Measurements from ENCODE around the gene MYH8. TPM values are rescaled to one million over a fixed set of nuclear protein-coding genes. Genes with fewer than 3 reads are reported as not detected.

The MYH8 gene
- total and polyA plus RNA-seq, 4 donors, result 0.03 TPM; not detected in 3

DNA sequence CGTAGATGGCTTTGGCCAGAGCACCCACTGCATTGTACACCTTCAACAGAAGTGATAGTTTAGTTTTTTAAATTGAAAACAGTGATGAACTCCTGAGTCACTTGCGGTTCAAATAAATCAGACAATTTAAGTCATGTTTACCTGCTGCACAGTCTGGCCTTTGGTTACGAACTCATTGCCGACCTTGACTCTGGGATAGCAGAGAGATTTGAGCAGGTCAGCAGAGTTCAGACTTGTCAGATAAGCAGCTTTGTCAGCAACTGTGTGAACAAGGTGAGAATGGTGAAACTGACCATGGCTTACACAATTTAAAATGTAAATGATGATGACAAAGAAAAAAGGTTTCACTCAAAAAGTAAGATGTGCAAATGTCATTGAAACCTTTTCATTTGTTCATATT, 38.3 kb upstream of the MYH8 start:
- H3K27ac ChIP-seq (ENCODE audit: low read depth in 1 of 2, low read length in 1 of 2), result no peak overlapping the region
- H3K4me1 ChIP-seq (ENCODE audit: control insufficient read depth in 5 of 5, insufficient read depth in 5 of 5, low read length in 5 of 5), result no peaks in the 10 kb centered on the region
- TF ChIP-seq, protein P1, sequence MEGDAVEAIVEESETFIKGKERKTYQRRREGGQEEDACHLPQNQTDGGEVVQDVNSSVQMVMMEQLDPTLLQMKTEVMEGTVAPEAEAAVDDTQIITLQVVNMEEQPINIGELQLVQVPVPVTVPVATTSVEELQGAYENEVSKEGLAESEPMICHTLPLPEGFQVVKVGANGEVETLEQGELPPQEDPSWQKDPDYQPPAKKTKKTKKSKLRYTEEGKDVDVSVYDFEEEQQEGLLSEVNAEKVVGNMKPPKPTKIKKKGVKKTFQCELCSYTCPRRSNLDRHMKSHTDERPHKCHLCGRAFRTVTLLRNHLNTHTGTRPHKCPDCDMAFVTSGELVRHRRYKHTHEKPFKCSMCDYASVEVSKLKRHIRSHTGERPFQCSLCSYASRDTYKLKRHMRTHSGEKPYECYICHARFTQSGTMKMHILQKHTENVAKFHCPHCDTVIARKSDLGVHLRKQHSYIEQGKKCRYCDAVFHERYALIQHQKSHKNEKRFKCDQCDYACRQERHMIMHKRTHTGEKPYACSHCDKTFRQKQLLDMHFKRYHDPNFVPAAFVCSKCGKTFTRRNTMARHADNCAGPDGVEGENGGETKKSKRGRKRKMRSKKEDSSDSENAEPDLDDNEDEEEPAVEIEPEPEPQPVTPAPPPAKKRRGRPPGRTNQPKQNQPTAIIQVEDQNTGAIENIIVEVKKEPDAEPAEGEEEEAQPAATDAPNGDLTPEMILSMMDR (IDR thresholded peaks at IDR 0.05; ENCODE audit: control extremely low read depth, extremely low read depth), result no peak
- ATAC-seq (ENCODE audit: insufficient read depth, low FRiP score), result no peak
- 79% methylated on average over 4 of the region's 4 CpGs for WGBS, 2 donors
- peaks cover 0 to 6% (median 2%) of the 10 kb centered on the region in 3 donors for H3K27me3 ChIP-seq (ENCODE audit: control insufficient read depth in 3 of 3, insufficient read depth in 3 of 3, low read length in 2 of 3)
- H3K4me3 ChIP-seq, result no peak overlapping the region
- no peaks in the 10 kb centered on the region for H3K9me3 ChIP-seq (ENCODE audit: control insufficient read depth in 4 of 4, insufficient read depth in 3 of 4, low read length in 3 of 4)
- no peak overlapping the region for H3K9ac ChIP-seq (ENCODE audit: insufficient read depth in 1 of 2, low read length in 2 of 2)
- no peaks in the 10 kb centered on the region for H3K36me3 ChIP-seq (ENCODE audit: control insufficient read depth in 4 of 4, insufficient read depth in 4 of 4, low read length in 4 of 4)
- DNase-seq, result no peak

DNA sequence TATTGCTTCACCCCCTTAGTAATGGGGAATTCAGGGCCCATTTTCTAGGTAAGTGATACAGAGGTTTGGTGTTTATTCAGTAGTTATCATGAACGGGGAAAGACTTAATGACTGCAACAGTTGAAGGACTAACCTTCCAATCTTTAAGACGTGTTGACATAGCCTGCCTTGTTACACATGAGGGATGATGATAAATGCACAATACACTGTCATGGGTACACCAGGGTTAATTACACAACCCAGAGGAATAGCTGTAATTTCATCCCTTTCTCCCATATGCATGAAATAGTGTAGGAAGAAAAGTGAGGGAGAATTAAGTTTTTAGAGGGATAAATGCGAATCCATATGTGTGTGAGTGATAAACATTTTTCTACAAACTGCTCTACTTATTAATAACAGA, 37.0 kb upstream of the MYH8 start:
- Histone ChIP-seq H3K4me1 (ENCODE audit: control insufficient read depth in 5 of 5, insufficient read depth in 5 of 5, low read length in 5 of 5) (no peaks in the 10 kb centered on the region), H3K9me3 (ENCODE audit: control insufficient read depth in 4 of 4, insufficient read depth in 3 of 4, low read length in 3 of 4) (no peaks in the 10 kb centered on the region), H3K27ac (ENCODE audit: low read depth in 1 of 2, low read length in 1 of 2) (no peak overlapping the region), H3K27me3 (ENCODE audit: control insufficient read depth in 3 of 3, insufficient read depth in 3 of 3, low read length in 2 of 3) (peaks cover 0 to 6% (median 2%) of the 10 kb centered on the region in 3 donors), H3K9ac (ENCODE audit: insufficient read depth in 1 of 2, low read length in 2 of 2) (no peak overlapping the region), H3K4me3 (no peak overlapping the region), H3K36me3 (ENCODE audit: control insufficient read depth in 4 of 4, insufficient read depth in 4 of 4, low read length in 4 of 4) (no peaks in the 10 kb centered on the region)
- ATAC-seq (ENCODE audit: insufficient read depth, low FRiP score) (no peak), DNase-seq (no peak)
- TF ChIP-seq, protein P1 (IDR thresholded peaks at IDR 0.05; ENCODE audit: control extremely low read depth, extremely low read depth), result no peak
- WGBS, 2 donors, result 50 to 71% methylated on average over 3 of the region's 3 CpGs

DNA sequence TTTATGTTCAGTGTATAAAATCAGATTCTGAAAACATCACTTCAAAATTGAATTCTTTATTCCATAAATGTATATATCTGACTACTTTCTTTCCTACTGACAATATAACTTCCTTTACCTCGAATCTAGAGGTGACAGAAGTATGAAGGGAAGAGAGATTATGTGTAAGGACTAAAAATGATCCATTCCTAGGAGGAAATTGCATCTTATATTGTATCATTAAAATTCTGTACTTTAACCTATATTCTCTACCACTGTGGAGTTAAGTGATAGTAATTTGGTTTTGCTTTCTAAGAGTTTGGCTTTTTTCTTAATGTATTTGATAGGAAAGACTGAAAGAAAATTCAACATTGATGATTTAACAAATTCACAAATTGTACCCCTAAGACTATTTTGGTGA, 36.2 kb upstream of the MYH8 start:
- Histone ChIP-seq H3K9me3 (ENCODE audit: control insufficient read depth in 4 of 4, insufficient read depth in 3 of 4, low read length in 3 of 4) (no peaks in the 10 kb centered on the region), H3K27me3 (ENCODE audit: control insufficient read depth in 3 of 3, insufficient read depth in 3 of 3, low read length in 2 of 3) (peaks cover 0 to 6% (median 2%) of the 10 kb centered on the region in 3 donors), H3K4me1 (ENCODE audit: control insufficient read depth in 5 of 5, insufficient read depth in 5 of 5, low read length in 5 of 5) (no peaks in the 10 kb centered on the region), H3K4me3 (no peak overlapping the region), H3K27ac (ENCODE audit: low read depth in 1 of 2, low read length in 1 of 2) (no peak overlapping the region), H3K9ac (ENCODE audit: insufficient read depth in 1 of 2, low read length in 2 of 2) (no peak overlapping the region), H3K36me3 (ENCODE audit: control insufficient read depth in 4 of 4, insufficient read depth in 4 of 4, low read length in 4 of 4) (no peaks in the 10 kb centered on the region)
- TF ChIP-seq, protein P1 (IDR thresholded peaks at IDR 0.05; ENCODE audit: control extremely low read depth, extremely low read depth), result no peak
- no peak for ATAC-seq (ENCODE audit: insufficient read depth, low FRiP score)
- 15 to 16% methylated on average over 1 of the region's 1 CpG for WGBS, 2 donors
- DNase-seq, result no peak

All from lung (tissue), 12 donors.